ENCODE results near the gene DYRK3. TPM values are rescaled to one million over a fixed set of nuclear protein-coding genes. Genes with fewer than 3 reads are reported as not detected.

The DYRK3 gene
- total and polyA plus RNA-seq, 7 donors, result 0.60 to 7.8 (median 3.2) TPM

DNA sequence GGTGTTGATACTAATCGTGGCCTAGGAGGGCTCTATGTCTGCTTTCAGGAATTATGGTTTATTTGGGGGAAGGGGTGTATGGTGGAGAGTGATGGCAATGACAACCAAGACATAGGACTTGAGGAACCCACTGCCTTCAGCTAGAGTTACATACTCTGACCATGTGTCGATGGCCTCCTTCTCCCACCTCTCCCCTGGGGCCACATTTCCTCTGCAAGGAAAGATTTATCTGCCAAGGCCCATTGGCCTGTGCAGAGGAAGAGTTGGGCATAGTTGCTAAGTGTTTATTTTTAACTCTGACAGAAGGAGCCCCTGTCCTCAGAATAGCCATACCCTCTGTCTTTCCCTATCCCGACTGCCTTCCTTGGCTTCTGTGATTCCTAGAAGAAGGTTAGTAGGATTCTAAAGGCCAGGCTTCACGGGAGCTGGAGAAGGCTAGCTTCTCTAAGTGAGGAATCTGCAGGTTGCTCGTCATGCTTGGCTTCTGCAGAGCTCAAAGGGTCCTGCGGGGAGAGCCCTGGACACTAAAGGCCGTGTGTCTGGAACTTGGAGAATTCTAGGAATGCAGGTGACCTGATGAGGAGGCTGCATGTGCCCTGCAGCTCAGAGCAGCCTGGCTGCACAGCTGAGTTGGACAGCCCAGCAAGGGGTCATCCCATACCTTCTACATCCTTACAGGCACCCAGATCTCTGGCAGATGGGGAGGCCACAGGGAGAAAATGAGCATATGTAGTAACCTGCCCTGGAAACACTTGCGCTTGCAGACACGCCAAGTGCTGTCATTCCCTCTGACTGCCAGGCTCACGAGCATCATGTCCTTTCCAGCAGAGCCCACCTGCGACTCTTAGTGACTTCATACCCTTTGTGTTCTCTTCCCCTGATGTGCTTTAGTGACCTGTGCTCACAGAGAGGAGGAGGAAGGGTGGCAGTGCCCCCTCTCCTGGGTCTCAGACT is 59.1 kb downstream of the DYRK3 start:
- H3K36me3 ChIP-seq, result no peaks in the 10 kb centered on the region
- no peak overlapping the region for H3K4me3 ChIP-seq
- intact Hi-C loops (cut with DNase I), result loop anchor here (10.0 kb wide), 1 partner anchor 1540 kb away; no protein-coding TSS in a partner anchor
- H3K9me3 ChIP-seq, result no peaks in the 10 kb centered on the region
- TF ChIP-seq EP300 (IDR thresholded peaks at IDR 0.05) (no peak), POLR2A (IDR thresholded peaks at IDR 0.05) (no peak), POLR2AphosphoS5 (IDR thresholded peaks at IDR 0.05) (no peak)
- TF ChIP-seq, protein P1, sequence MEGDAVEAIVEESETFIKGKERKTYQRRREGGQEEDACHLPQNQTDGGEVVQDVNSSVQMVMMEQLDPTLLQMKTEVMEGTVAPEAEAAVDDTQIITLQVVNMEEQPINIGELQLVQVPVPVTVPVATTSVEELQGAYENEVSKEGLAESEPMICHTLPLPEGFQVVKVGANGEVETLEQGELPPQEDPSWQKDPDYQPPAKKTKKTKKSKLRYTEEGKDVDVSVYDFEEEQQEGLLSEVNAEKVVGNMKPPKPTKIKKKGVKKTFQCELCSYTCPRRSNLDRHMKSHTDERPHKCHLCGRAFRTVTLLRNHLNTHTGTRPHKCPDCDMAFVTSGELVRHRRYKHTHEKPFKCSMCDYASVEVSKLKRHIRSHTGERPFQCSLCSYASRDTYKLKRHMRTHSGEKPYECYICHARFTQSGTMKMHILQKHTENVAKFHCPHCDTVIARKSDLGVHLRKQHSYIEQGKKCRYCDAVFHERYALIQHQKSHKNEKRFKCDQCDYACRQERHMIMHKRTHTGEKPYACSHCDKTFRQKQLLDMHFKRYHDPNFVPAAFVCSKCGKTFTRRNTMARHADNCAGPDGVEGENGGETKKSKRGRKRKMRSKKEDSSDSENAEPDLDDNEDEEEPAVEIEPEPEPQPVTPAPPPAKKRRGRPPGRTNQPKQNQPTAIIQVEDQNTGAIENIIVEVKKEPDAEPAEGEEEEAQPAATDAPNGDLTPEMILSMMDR (IDR thresholded peaks at IDR 0.05), result no peak
- peak; percentile 53 for DNase-seq
- H3K27ac ChIP-seq, result peak overlapping the region; percentile 83 to 94 (median 85)
- 77 to 81% methylated on average over 11 of the region's 11 CpGs for WGBS, 2 donors
- H3K27me3 ChIP-seq, result no peaks in the 10 kb centered on the region
- H3K4me1 ChIP-seq, result peaks cover 0 to 98% (median 95%) of the 10 kb centered on the region in 4 donors

DNA sequence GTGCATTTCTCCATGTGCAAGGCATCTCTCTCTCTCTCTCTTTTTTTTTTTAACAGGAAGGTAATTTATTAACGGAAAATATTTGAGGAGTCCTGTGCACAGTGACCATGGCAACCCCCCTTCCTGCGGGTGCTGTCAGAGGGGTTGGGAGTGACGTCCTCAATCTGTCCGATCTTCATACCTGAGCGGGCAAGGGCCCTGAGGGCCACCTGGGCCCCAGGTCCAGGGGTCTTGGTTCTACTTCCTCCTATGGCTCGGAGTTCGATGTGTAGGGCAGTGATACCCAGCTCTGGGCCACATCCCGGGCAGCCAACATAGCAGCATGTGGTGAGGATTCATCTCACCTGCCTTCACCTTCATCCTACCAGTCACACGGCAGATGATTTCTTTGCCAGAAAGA is 60.4 kb downstream of the DYRK3 start:
- TF ChIP-seq EP300 (IDR thresholded peaks at IDR 0.05), result no peak
- TF ChIP-seq POLR2A (IDR thresholded peaks at IDR 0.05), result no peak
- TF ChIP-seq, protein P1 (IDR thresholded peaks at IDR 0.05), result no peak
- no peak for TF ChIP-seq POLR2AphosphoS5 (IDR thresholded peaks at IDR 0.05)
- Histone ChIP-seq H3K27me3 (no peaks in the 10 kb centered on the region), H3K27ac (peak overlapping the region in 2 of 4 donors; percentile 59 to 94), H3K4me3 (no peak overlapping the region), H3K9me3 (no peaks in the 10 kb centered on the region), H3K36me3 (no peaks in the 10 kb centered on the region), H3K4me1 (peaks cover 0 to 98% (median 95%) of the 10 kb centered on the region in 4 donors)
- 92 to 93% methylated on average over 9 of the region's 9 CpGs for WGBS, 2 donors
- peak; percentile 62 for DNase-seq
- intact Hi-C loops (cut with DNase I), result loop anchor here (10.0 kb wide), 1 partner anchor 1539 kb away; no protein-coding TSS in a partner anchor

DNA sequence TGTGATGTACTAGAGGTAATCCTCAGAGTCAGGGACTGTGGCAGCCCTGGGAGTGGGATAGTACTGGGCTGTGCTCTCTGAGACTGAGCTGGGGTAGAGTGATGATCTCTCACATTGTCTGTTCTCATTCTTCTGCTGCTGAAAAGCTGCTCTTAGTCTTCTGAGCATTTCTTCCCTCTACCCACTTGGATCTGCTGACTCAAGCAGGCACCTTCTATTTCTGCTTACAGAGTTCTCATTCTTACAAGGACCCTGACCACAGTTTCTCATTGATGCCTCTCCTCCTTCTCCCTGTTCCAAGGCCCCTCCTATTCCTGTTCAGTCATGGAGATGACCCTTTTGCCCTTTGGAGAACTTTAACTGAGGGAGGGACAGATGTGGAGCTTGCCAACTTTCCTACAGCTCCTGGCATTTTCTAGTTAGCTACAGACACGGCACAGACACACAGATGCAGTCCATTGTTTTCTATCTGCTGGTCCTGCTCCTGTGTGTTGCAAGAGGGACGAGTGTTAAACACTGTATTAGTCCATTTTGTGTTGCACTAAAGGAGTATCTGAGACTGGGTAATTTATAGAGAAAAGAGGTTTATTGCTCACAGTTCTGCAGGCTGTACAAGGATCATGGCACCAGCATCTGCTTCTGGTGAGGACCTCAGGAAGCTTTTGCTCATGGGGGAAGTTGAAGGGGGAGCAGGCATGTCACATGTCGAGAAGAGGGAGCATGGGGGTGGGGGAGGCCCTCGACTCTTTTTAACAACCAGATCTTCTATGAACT is 61.7 kb downstream of the DYRK3 start:
- H3K4me1 ChIP-seq, result peaks cover 0 to 95% (median 89%) of the 10 kb centered on the region in 4 donors
- peak; percentile 40 for DNase-seq
- H3K4me3 ChIP-seq, result no peak overlapping the region
- WGBS, 2 donors, result 79 to 85% methylated on average over 4 of the region's 4 CpGs
- TF ChIP-seq POLR2A (IDR thresholded peaks at IDR 0.05), result no peak
- TF ChIP-seq POLR2AphosphoS5 (IDR thresholded peaks at IDR 0.05), result no peak
- H3K36me3 ChIP-seq, result no peaks in the 10 kb centered on the region
- H3K27ac ChIP-seq, result peak overlapping the region in 3 of 4 donors; percentile 20 to 94 (median 59)
- intact Hi-C loops (cut with DNase I), result loop anchor here (10.0 kb wide), 1 partner anchor 1538 kb away; no protein-coding TSS in a partner anchor
- H3K27me3 ChIP-seq, result no peaks in the 10 kb centered on the region
- no peaks in the 10 kb centered on the region for H3K9me3 ChIP-seq

DNA sequence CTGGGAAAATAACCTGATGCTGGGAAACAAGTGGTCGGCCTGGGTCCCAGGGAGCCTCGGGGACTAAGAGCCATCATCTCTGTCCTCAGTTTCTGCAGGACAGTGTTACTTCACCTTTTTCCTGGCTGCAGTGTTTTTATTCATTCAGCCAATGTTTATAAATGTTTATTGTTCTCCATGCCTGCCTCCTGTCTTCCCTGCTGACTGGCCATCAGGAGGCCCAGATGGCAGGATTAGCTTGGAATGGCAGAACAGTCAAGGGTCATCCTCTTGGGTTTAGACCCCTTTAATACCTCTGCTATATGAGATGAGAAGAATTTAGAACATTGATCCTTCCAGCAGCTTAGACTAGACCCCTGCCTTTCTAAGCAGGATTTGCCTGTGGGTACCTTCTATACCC is 62.7 kb downstream of the DYRK3 start:
- DNase-seq, result no peak
- 96 to 99% methylated on average over 2 of the region's 2 CpGs for WGBS, 2 donors
- peaks cover 0 to 95% (median 86%) of the 10 kb centered on the region in 4 donors for H3K4me1 ChIP-seq

More for the DNA sequence above, 62.7 kb downstream of the DYRK3 start:
- H3K27ac ChIP-seq, result peak overlapping the region in 2 of 4 donors; percentile 59 to 94
- H3K4me3 ChIP-seq, result no peak overlapping the region
- no peaks in the 10 kb centered on the region for H3K9me3 ChIP-seq
- intact Hi-C loops (cut with DNase I), result loop anchor here (10.0 kb wide), 1 partner anchor 1537 kb away; no protein-coding TSS in a partner anchor
- no peaks in the 10 kb centered on the region for H3K36me3 ChIP-seq
- TF ChIP-seq EP300 (IDR thresholded peaks at IDR 0.05) (no peak), POLR2A (IDR thresholded peaks at IDR 0.05) (no peak), POLR2AphosphoS5 (IDR thresholded peaks at IDR 0.05) (no peak)
- TF ChIP-seq, protein P1 (IDR thresholded peaks at IDR 0.05), result no peak
- H3K27me3 ChIP-seq, result no peaks in the 10 kb centered on the region

Other genes starting within 250 kb of the DYRK3 start
- gene IKBKE, start 165.1 kb upstream of the DYRK3 start, total RNA-seq, result 1 to 10 TPM; 1.6 to 3.2 (median 2.7) TPM
- 10 to 100 TPM in 1 of 3 donors, 1 to 10 TPM in 2; 7.2 to 23.2 (median 9.9) TPM for gene IKBKE, start 165.1 kb upstream of the DYRK3 start, polyA plus RNA-seq
- gene RASSF5, start 128.0 kb upstream of the DYRK3 start, total RNA-seq, result 1 to 10 TPM; 3.6 to 6.9 (median 4.8) TPM
- gene RASSF5, start 128.0 kb upstream of the DYRK3 start, polyA plus RNA-seq, result 10 to 100 TPM in 1 of 3 donors, 1 to 10 TPM in 2; 2.5 to 25.9 (median 4.2) TPM
- 10 to 100 TPM; 43.3 to 59.6 (median 54.8) TPM for gene EIF2D, start 23.1 kb upstream of the DYRK3 start, total RNA-seq
- 10 to 100 TPM; 27.0 to 41.7 (median 29.4) TPM for gene EIF2D, start 23.1 kb upstream of the DYRK3 start, polyA plus RNA-seq
- gene MAPKAPK2, start 49.4 kb downstream of the DYRK3 start, total RNA-seq, result 10 to 100 TPM; 32.1 to 61.4 (median 40.5) TPM
- gene MAPKAPK2, start 49.4 kb downstream of the DYRK3 start, polyA plus RNA-seq, result 10 to 100 TPM; 37.8 to 55.5 (median 39.3) TPM
- gene IL19, start 135.2 kb downstream of the DYRK3 start, total RNA-seq, result not detected
- under 1 TPM in 1 of 3 donors, not detected in 2; 0.10 TPM for gene IL19, start 135.2 kb downstream of the DYRK3 start, polyA plus RNA-seq
- 10 to 100 TPM in 2 of 4 donors, 1 to 10 TPM in 2; 1.7 to 11.1 (median 8.2) TPM for gene IL10, start 137.0 kb downstream of the DYRK3 start, total RNA-seq
- 10 to 100 TPM in 1 of 3 donors, 1 to 10 TPM in 2; 1.6 to 16.8 (median 2.8) TPM for gene IL10, start 137.0 kb downstream of the DYRK3 start, polyA plus RNA-seq
- gene IL20, start 230.1 kb downstream of the DYRK3 start, total RNA-seq, result not detected
- gene IL20, start 230.1 kb downstream of the DYRK3 start, polyA plus RNA-seq, result not detected